NCI-H2196 (cell line): ENCODE measurements around the gene SDHAF3.
"Not testable (repeated sequence)": the region's sequence is repeated elsewhere in the genome, so short reads cannot be mapped to it uniquely, and the experiment has no call there.

Experiments
- DNase-seq: peaks from one replicate; lab custom pipeline; 2025; ENCODE audit not compliant: unreplicated experiment; lab: John Stamatoyannopoulos, UW

SDHAF3 gene

DNA sequence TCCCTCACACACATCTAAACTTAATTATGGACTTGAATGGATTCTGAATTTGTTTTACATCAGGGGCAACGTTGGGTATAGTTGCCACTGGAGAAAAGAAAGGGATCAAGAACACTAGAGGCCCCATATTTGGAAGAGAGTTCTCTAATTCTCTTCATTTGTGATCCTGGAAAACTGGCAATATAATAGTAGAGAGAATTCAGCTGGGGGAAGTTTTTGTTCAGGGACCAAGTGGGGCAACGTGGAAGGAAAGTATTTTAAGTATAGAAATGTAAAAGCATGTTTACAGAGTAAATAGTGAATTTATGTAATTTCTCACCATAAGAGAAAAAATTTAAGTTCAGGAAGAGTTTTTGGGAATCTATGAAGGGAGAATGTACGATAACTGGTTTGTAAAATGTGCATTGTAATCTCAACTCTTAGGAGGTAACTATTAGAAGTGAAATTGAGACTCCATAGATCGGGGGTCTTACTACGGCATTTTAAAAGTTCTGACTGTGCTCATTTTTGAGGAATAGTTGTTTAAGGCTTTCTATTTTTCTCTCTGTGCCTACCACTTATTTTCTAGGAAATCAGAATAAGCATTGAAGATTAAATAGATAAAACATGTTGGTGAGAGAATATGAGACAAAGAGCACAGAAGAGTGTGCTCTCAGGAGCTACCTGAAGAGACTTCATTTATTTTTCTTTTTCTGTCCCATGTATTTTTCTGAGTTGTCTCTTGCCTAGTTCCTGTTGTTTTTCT lies 3.4 kb downstream of the SDHAF3 start:
- no peak for DNase-seq

DNA sequence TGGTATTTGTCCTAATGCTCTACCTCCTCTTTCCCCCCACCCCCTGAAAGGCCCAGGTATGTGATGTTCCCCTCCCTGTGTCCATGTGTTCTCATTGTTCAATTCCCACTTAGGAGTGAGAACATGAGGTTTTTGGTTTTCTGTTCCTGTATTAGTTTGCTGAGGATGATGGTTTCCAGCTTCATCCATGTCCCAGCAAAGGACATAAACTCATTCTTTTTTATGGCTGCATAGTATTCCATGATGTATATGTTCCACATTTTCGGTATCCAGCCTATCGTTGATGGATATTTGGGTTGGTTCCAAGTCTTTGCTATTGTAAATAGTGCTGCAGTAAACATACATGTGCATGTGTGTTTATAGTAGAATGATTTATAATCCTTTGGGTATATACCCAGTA lies 5.6 kb downstream of the SDHAF3 start:
- DNase-seq, result not testable (repeated sequence)

DNA sequence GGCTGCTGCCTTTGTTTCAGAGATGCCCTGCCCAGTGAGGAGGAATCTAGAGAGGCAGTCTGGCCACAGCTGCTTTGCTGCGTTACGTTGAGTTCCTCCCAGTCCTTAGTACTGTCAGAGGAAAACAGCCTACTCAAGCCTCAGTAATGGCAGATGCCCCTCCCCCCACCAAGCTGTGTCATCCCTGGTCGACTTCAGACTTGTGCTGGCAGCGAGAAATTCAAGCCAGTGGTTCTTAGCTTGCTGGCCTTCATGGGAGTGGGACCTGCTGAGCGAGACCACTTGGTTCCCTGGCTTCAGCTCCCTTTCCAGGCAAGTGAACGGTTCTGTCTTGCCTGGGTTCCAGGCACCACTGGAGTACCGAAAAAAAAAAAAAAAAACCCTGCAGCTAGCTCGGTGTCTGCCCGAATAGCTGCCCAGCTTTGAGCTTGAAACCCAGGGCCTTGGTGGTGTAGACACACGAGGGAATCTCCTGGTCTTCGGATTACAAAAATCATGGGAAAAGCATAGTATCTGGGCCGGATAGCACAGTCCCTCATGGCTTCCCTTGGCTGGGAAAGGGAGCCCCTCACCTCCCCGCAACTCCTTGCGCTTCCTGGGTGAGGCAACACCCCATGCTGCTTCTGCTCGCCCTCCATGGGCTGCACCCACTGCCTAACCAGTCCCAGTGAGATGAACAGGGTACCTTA lies 9.1 kb downstream of the SDHAF3 start:
- no peak for DNase-seq

DNA sequence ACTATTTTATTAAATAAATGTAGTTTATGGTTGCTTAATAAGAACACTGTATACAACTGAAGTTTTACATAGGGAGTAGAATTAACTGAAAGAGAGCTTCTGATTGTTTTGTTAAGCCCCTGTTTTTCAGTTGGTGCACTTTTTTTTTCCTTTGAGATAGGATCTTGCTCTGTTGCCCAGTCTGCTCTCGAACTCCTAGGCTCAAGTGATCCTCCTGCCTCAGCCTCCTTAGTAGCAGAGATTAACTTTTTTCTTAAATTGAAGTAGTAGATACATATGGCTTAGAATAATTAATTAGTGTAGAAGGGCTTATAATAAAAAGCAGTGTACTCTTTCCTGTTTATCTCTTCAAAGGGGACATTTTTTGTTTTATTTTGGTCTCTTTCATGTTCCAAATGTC lies 11.2 kb downstream of the SDHAF3 start:
- DNase-seq, result no peak

DNA sequence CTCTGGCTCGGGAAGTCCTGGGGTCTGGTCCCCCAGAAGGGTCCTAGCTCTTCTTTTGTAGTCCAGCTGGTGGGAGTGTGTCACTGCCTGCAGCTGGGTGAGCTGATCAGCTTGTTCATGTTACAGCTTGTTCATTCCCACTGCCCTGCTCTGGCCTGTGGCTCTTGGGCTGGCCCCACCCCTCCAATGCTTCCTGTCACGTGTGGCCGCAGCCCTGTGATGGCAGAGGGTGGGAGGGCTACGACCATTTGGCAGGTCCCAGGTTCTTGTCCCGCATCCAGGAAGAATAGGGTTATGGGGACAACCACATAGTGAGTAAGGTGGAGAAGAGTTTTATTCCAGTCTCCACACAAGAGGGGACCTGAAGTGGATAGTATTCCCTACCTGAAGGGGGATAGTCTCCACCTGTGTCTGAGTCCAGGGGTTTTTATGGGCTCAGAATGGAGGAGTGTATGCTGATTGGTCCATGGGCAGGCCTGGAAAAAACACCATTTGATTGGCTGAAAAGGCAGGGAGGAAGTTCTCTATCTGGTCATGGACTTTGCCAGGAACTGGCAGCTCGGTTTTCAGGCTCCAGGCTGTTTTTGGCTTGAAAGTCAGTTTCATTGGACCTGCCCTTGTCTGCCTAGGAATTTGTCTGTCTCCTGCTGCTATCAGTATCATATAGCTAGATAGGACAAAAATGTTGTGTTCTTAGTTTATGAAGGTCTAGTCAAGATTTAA lies 13.1 kb downstream of the SDHAF3 start:
- no peak for DNase-seq

DNA sequence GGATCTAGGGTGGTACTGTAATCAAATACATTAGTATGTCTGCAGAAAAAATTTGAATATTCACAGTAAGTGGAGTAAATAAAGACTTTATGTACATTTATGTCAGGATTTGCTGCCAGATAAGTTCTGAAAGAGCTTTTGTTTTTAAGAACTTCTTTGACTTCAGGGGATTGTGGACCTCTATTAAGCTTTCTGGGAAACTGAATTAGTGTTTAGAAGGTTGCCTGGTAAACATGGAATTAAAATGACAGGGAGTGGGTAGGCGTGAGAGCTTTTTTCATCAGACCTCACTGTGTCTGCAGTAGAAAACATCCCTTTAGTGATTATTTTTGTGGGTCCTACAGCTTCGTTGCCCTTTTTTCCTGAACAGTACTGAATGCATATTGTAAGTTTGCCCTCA lies 15.7 kb downstream of the SDHAF3 start:
- no peak for DNase-seq

DNA sequence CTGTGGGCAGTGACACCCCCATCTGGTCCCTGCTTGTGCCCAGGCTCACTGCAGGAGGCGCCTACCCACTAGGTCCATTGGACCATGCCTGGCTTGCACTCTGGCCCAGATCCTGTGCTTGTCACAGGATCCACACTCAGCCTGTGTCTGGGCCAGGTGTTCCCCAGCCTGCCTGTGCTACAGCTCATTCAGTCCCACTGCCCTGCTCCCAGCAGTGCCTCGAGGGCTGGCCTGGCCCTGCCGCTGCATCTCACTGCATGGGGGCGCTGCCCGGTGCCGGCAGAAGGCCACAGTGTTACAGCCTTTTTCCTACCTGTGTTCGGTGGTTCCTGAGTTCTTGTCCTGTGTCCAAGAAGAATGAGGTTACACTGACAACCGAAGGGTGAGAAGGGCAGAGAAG lies 21.3 kb downstream of the SDHAF3 start:
- DNase-seq, result no peak

DNA sequence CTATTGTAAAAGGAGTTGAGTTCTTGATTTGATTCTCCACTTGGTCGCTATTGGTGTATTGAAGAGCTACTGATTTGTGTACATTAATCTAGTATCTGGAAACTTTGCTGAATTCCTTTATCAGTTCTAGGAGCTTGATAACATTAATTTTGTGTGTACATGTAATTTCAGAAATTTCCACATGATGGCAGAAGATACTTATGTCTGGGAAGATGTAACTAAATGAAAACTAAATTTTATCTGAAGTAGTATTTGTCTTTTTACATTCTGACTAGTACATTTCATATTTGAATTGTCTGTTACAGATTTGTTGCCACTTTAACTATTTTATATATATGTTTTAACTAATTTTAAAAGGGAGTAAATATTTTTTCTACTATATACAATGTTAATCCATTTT lies 27.6 kb downstream of the SDHAF3 start:
- DNase-seq, result peak; percentile 25

DNA sequence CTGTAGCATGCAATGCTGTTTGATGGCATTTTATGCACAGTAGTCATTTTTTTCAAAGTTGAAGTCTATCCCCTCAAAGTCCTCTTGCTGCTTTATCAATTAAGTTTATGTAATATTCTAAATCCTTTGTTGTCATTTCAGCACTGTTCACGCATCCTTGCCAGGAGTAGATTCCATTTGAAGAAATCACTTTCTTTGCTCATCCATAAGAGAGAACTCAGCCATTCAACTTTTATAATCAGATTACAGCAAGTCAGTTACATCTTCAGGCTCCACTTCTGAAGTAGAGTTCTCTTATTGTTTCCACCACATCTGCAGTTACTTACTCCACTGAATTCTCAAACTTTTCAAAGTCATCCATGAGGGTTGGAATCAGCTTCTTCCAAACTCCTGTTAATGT lies 32.3 kb downstream of the SDHAF3 start:
- DNase-seq, result no peak

DNA sequence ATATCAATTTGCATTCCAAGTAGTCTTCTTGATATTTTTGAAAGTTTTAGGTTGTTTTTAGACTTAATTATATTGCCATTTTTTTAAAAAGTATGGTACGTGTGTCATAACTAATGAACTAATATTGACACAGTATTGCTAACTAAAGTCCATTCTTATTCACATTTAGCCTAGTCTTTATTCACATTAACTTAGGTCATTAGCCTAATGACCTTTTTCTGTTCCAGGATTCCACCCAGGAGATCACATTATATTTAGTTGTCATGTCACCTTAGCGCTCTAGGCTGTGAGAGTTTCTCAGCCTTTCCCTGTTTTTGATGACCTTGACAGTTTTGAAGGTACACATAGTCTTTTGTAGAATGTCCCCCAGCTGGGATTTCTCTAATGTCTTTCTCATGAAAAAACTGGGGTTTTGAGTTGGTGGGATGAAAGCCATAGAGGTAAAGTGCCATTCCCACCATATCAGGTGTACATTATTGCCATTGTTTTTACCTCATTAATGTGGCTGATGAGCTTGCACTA lies 38.5 kb downstream of the SDHAF3 start:
- DNase-seq, result no peak

DNA sequence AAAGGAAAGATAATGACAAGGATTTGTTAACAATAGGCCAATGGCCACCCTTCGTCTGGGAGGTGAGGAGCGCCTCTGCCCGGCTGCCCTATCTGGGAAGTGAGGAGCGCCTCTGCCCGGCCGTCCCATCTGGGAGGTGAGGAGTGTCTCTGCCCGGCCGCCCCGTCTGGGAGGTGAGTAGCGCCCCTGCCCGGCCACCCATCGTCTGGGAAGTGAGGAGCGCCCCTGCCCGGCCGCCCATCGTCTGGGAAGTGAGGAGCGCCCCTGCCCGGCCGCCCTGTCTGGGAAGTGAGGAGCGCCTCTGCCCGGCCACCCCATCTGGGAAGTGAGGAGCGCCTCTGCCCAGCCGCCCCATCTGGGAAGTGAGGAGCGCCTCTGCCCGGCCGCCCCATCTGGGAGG lies 42.5 kb downstream of the SDHAF3 start:
- not testable (repeated sequence) for DNase-seq

DNA sequence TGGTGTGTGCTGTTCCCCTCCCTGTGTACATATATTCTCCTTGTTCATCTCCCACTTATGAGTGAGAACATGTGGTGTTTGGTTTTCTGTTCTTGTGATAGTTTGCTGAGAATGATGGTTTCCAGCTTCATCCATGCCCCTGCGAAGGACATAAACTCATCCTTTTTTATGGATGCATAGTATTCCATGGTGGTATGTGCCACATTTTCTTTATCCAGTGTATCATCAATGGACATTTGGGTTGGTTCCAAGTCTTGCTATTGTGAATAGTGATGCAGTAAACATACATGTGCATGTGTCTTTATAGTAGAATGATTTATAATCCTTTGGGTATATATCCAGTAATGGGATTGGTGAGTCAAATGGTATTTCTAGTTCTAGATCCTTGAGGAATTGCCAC lies 44.1 kb downstream of the SDHAF3 start:
- DNase-seq, result not testable (repeated sequence)

DNA sequence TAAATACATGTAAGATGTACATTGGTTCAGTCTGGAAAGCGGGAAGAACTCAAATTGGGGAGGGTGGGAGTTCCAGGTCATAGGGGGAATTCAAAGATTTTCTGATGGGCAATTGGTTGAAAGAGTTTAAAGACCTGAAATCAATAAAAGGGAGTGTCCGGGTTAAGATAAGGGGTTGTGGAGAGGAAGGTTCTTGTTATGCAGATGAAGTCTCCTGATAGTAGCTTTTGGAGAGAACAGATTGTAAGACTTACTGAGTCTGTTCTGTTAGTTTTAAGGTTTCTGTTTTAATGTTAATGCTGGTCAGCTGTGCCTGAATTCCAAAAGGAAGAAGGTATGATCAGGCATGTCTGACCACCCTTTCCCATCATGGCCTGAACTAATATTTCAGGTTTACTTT lies 48.8 kb downstream of the SDHAF3 start:
- DNase-seq, result no peak

DNA sequence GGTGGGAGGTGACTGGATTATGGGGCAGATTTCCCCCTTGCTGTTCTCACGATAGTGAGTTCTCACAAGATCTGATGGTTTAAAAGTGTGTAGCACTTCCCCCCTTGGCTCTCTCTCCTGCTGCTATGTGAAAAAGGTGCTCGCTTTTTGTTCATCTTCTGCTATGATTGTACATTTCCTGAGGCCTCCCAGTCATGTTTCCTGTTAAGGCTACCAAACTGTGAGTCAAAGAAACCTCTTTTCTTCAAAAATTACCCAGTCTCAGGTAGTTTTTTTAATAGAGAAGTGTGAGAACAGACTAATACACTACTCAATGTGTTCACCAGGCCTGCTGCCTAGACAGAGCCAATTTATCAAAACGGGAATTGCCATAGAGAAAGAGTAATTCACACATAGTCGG lies 49.7 kb downstream of the SDHAF3 start:
- DNase-seq, result no peak

DNA sequence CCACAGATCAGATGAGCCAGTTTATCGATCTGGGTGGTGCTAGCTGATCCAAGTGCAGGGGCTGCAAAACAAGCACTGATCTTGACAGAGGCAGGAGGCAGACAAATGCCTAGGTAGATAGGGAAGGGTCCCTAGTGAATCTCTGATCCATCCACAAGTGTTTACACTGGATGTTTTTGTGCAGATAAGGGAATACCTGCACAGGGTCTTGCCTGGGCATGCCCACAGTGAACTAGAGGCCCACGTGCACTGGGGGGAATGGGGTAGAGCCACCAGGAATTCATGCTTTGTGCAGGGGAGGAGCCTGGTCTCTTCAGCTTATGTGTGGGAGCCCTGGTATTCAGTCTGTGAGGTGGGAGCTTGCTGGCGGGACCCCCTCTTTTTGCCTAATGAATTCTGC lies 50.3 kb downstream of the SDHAF3 start:
- DNase-seq, result no peak

DNA sequence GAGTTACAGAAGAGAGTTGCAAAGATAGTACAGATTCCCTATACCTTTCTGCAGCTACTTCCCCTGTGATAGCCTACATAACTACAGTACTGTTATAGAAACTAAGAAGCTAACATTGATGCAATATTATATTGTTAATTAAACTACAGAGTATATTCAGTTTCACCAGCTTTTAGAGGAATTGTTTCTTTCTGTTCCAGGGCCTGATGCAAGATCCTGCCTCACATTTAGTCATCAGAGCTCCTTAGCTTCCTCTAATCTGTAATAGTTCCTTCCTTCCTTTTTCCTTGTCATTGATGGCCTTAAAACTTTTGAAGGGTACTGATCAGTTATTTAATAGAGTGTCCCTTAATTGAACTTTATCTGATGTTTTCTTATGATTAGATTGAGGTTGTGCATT lies 56.8 kb downstream of the SDHAF3 start:
- no peak for DNase-seq

DNA sequence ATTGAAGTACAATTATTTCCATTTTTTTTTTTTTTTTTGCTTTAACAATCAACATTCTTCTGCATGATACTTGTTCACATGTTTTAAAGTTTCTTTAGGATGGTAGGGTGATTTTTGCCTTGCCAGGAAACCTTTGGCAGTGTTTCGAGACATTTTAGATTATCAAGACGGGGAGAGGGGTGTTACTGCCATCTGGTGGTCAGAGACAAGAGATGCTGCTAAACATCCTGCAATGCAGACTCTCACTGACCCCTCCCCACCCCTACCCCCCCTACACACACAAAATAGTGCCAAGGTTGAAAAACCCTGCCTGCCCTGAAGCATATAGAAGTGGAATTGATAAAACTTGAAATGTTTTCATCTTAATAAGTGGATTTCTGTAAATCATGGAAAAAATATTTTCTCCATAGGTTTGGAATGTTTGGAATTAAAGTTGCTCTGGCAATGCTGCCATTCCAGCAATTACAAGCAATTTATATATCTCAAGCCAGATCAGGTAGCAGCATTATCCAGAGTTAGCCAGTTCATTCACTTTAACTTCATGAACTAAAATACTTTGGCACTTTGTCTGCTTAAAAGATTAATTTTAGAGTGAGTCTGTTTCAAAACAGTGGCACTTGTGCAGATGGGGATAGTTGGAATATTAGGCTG lies 62.1 kb downstream of the SDHAF3 start:
- peak; percentile 52 for DNase-seq

DNA sequence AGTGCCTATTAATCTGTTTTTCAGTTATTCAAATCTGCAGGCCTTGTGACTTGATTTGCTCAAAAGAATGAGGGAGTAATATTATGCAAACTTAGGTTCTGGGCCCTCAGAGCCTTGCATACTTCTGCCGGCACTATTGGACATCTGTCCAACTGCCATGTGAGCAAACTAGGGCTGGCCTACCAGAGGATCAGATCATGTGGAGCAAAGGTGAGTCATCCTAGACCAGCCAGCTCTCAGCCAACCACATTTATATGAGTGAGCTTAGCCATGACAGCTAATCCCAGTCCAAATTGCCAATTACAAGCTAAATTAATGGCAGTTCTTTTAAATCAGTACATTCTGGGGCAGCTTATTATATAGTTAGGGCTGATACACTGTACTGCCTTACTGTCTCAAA lies 69.6 kb downstream of the SDHAF3 start:
- no peak for DNase-seq

DNA sequence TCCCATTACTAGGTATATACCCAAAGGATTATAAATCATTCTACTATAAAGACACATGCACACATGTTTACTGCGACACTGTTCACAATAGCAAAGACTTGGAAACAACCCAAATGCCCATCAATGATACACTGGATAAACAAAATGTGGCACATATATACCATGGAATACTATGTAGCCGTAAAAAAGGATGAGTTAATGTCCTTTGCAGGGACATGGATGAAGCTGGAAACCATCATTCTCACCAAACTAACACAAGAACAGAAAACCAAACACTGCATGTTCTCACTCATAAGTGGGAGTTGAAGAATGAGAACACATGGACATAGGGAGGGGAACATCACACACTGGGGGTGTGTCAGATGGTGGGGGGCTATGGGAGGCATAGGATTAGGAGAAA lies 78.7 kb downstream of the SDHAF3 start:
- not testable (repeated sequence) for DNase-seq

DNA sequence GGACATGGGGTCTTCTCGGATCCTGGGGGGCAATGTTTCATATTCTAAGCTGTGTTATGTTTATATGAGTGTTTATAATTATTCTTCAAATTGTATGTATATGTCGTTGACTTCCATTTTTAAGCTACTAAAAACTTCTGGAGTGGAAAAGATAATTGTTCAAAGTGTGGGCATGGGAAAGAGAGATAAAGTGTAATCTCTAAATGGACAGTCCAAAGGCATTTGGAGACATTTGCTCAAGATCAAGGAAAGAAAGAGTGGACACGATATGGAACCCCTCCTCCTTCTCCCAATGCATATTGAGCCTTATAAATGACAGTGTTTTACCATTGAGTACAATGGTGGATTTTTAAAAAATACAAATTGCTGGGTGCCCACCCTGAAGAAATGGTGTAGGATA lies 81.1 kb downstream of the SDHAF3 start:
- DNase-seq, result no peak

DNA sequence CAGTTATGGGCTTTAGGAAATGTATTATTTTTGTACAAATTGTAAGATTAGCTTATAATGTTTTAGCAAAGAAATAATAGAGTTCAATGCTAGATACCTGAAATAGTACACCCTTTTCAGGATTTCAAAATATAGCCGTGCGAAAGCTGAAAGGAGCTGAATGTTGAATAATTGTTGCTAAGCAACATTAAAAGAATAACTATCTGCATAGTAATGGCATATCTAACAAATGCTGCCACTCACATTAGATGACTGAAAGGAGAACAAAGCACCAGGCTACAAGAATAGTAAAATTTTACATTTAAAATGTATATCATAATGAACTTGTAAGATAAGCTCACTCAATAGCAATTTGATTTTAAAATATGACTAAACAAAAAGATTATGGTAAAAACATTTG lies 82.5 kb downstream of the SDHAF3 start:
- no peak for DNase-seq
